ENCODE results near the gene ZNF783.

DNA sequence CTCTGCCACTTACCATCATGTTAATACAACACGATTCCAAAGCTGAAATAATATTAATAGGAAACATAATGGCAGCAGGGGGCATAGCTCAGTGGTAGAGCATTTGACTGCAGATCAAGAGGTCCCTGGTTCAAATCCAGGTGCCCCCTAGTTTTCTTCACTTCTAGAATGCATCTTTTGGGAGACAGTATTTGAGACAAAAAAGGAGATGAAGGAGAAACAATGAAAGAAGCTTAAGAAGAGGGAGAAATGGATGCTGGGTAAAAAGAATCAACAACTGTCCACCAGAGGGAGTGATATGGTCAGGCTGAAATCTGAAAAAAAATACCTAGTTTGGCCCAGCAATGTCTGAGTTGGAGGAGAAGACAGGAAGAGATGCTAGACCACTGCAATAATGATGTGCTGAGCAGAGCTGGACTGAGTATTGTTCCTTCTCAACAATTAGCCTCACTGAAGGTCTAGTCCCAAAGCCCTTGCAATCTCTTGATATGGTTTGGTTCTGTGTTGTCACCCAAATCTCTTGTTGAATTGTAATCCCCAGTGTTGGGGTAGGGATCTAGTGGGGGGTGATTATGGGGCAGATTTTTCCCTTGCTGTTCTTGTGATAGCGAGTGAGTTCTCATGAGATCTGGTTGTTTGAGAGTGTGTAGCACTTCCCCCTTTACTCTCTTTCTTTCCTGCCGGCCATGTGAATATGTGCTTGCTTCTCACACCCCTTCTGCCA lies 48.3 kb downstream of the ZNF783 start:
- no peak for TF ChIP-seq POLR2A (IDR thresholded peaks at IDR 0.05; ENCODE audit: low read length)
- TF ChIP-seq GATA1 (IDR thresholded peaks at IDR 0.05; ENCODE audit: low read depth, low read length), result no peak
